ENCODE results near the gene TRIM74. TPM values are rescaled to one million over a fixed set of nuclear protein-coding genes. Genes with fewer than 3 reads are reported as not detected.

Gene TRIM74
- total and polyA plus RNA-seq, 9 of the 15 experiments (the other 6 are each of a cell fraction or from before 2014, with no cell fraction given), result not detected

DNA sequence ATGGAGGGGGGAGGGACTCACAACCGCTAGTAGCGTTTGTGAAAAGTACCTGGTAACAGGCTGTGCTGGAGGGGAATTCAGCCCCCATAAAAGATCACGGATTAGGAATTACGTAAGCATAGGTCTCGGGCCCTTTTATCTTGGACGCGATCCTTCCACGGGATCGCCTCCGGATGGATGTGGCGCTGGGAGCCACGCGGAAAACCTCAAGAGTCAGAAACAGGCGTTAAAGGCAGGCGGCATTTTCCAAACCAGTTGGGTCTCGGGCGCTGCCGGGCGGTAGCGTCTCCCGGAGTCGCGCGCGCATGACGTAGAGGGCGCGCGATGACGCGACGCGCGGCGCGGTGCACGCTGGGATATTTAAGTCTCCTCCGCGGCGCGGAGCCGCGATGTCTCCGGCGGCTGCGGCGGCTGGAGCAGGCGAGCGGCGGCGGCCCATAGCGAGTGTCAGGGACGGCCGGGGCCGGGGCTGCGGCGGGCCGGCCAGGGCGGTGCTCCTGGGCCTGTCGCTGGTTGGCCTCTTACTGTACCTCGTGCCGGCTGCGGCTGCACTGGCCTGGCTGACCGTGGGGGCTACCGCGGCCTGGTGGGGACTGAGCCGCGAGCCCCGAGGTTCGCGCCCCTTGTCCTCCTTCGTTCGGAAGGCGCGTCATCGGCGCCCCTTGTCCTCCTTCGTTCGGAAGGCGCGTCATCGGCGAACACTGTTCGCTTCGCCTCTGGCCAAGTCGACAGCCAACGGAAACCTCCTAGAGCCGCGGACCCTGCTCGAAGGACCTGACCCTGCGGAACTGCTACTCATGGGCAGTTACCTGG lies 44.3 kb downstream of the TRIM74 start, which contains the start of gene POM121 (continued):
- TF ChIP-seq, protein P1, sequence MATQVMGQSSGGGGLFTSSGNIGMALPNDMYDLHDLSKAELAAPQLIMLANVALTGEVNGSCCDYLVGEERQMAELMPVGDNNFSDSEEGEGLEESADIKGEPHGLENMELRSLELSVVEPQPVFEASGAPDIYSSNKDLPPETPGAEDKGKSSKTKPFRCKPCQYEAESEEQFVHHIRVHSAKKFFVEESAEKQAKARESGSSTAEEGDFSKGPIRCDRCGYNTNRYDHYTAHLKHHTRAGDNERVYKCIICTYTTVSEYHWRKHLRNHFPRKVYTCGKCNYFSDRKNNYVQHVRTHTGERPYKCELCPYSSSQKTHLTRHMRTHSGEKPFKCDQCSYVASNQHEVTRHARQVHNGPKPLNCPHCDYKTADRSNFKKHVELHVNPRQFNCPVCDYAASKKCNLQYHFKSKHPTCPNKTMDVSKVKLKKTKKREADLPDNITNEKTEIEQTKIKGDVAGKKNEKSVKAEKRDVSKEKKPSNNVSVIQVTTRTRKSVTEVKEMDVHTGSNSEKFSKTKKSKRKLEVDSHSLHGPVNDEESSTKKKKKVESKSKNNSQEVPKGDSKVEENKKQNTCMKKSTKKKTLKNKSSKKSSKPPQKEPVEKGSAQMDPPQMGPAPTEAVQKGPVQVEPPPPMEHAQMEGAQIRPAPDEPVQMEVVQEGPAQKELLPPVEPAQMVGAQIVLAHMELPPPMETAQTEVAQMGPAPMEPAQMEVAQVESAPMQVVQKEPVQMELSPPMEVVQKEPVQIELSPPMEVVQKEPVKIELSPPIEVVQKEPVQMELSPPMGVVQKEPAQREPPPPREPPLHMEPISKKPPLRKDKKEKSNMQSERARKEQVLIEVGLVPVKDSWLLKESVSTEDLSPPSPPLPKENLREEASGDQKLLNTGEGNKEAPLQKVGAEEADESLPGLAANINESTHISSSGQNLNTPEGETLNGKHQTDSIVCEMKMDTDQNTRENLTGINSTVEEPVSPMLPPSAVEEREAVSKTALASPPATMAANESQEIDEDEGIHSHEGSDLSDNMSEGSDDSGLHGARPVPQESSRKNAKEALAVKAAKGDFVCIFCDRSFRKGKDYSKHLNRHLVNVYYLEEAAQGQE (IDR thresholded peaks at IDR 0.05; ENCODE audit: borderline replicate concordance), result peak; percentile 36; the same call in 1 of the 2 replicates
- TF ChIP-seq, protein P1 (CRISPR knock-in tag; IDR thresholded peaks at IDR 0.05; ENCODE audit: low read depth), result peak; percentile 71
- TF ChIP-seq, protein P2, sequence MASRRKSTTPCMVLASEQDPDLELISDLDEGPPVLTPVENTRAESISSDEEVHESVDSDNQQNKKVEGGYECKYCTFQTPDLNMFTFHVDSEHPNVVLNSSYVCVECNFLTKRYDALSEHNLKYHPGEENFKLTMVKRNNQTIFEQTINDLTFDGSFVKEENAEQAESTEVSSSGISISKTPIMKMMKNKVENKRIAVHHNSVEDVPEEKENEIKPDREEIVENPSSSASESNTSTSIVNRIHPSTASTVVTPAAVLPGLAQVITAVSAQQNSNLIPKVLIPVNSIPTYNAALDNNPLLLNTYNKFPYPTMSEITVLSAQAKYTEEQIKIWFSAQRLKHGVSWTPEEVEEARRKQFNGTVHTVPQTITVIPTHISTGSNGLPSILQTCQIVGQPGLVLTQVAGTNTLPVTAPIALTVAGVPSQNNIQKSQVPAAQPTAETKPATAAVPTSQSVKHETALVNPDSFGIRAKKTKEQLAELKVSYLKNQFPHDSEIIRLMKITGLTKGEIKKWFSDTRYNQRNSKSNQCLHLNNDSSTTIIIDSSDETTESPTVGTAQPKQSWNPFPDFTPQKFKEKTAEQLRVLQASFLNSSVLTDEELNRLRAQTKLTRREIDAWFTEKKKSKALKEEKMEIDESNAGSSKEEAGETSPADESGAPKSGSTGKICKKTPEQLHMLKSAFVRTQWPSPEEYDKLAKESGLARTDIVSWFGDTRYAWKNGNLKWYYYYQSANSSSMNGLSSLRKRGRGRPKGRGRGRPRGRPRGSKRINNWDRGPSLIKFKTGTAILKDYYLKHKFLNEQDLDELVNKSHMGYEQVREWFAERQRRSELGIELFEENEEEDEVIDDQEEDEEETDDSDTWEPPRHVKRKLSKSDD (conservative IDR thresholded peaks at IDR 0.05; ENCODE audit: low read length), result peak; percentile 78; the same call in 1 of the 2 replicates
- peak; percentile 63; the same call in 1 of the 2 replicates for TF ChIP-seq ZKSCAN1 (IDR thresholded peaks at IDR 0.05; ENCODE audit: low read depth, low read length)
- peak in 1 of 2 experiments; percentile 45; a peak in 1 of 4 replicates for TF ChIP-seq RCOR1 (IDR thresholded peaks at IDR 0.05; ENCODE audit: borderline replicate concordance in 1 of 2, low read depth in 2 of 2, low read length in 2 of 2)
- peak; percentile 5; the same call in 1 of the 2 replicates for TF ChIP-seq TCF3 (CRISPR knock-in tag; IDR thresholded peaks at IDR 0.05)
- TF ChIP-seq HNRNPH1 (optimal IDR thresholded peaks at IDR 0.05; ENCODE audit: low read depth, low read length), result no peak
- TF ChIP-seq POLR2AphosphoS5 (IDR thresholded peaks at IDR 0.05; ENCODE audit: control insufficient read depth, insufficient read depth, low read depth, low read length), result peak; percentile 97
- TF ChIP-seq, protein P3, sequence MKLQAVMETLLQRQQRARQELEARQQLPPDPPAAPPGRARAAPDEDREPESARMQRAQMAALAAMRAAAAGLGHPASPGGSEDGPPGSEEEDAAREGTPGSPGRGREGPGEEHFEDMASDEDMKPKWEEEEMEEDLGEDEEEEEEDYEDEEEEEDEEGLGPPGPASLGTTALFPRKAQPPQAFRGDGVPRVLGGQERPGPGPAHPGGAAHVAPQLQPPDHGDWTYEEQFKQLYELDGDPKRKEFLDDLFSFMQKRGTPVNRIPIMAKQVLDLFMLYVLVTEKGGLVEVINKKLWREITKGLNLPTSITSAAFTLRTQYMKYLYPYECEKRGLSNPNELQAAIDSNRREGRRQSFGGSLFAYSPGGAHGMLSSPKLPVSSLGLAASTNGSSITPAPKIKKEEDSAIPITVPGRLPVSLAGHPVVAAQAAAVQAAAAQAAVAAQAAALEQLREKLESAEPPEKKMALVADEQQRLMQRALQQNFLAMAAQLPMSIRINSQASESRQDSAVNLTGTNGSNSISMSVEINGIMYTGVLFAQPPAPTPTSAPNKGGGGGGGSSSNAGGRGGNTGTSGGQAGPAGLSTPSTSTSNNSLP (IDR thresholded peaks at IDR 0.05; ENCODE audit: borderline replicate concordance, low read depth, low read length), result no peak
- peak; percentile 95 for TF ChIP-seq RBM22 (IDR thresholded peaks at IDR 0.05; ENCODE audit: low read depth, low read length, poor library complexity, severe bottlenecking)
- TF ChIP-seq CBX2 (IDR thresholded peaks at IDR 0.05; ENCODE audit: insufficient read depth, low read length, poor library complexity, severe bottlenecking), result no peak
- TF ChIP-seq ZNF41 (CRISPR knock-in tag; conservative IDR thresholded peaks at IDR 0.05), result no peak
- 0 out of 2 replicates have a peak, but pooled peaks have one; percentile 16 for TF ChIP-seq TARDBP (IDR thresholded peaks at IDR 0.05)
- no peak for TF ChIP-seq PTRF (tag; IDR thresholded peaks at IDR 0.05)

All from K562 (cell line).